SK-N-MC (cell line): Measurements from ENCODE around the gene HDAC4.

Experiments
- DNase-seq: peaks from one replicate; pipeline ENCODE4 v3.0.0-alpha.2; 2011; ENCODE audit warnings: low read depth, low spot score
- H3K27ac ChIP-seq: fragments of 200-600 bp; sonication (generic); 2 replicates; pipeline ENCODE4 v1.5.1; 2016; ENCODE audit warnings: mixed run types
- H3K36me3 ChIP-seq: fragments of 200-600 bp; sonication (generic); 2 replicates; pipeline ENCODE4 v1.6.1; 2017; ENCODE audit warnings: antibody characterized with exemption, low read length, mixed read lengths; ENCODE audit not compliant: insufficient read depth
- H3K4me3 ChIP-seq: fragments of 200-600 bp; sonication (generic); 2 replicates; pipeline ENCODE4 v1.5.1; 2016
- H3K9ac ChIP-seq: fragments of 200-600 bp; sonication (generic); 2 replicates; pipeline ENCODE4 v1.8.0; 2017; ENCODE audit warnings: mixed run types, mixed read lengths; ENCODE audit not compliant: insufficient read length
- H3K9me3 ChIP-seq: fragments of 200-600 bp; sonication (generic); 2 replicates; pipeline ENCODE4 v1.6.1; 2017; ENCODE audit warnings: low read depth, mild to moderate bottlenecking, antibody characterized with exemption, low read length, moderate library complexity, mixed read lengths
- EZH2 ChIP-seq: fragments of 200-600 bp; sonication (generic); IDR thresholded peaks from one replicate; pipeline ENCODE4 v1.6.1; 2017; ENCODE audit warnings: antibody characterized with exemption
- FOXP2 ChIP-seq: optimal IDR thresholded peaks from 2 replicates; pipeline ENCODE3; 2011; ENCODE audit warnings: mild to moderate bottlenecking, moderate library complexity; ENCODE audit not compliant: insufficient read depth; ENCODE audit errors: extremely low read length, control extremely low read depth
- POLR2AphosphoS5 ChIP-seq: IDR thresholded peaks from 2 replicates; pipeline ENCODE4 v1.6.1; 2012; ENCODE audit warnings: mild to moderate bottlenecking, low read depth, low read length, borderline replicate concordance

The HDAC4 gene

GRCh38 chr2:239290618-239291474, 110.0 kb downstream of the HDAC4 start:
- no peak overlapping the region for H3K27ac ChIP-seq
- H3K9ac ChIP-seq: no peak overlapping the region
- TF ChIP-seq EZH2 (no peak), FOXP2 (no peak), POLR2AphosphoS5 (no peak)
- no peak overlapping the region for H3K4me3 ChIP-seq
- no peak for DNase-seq
- H3K9me3 ChIP-seq: no peaks in the 10 kb centered on the region
- no peaks in the 10 kb centered on the region for H3K36me3 ChIP-seq

DNA sequence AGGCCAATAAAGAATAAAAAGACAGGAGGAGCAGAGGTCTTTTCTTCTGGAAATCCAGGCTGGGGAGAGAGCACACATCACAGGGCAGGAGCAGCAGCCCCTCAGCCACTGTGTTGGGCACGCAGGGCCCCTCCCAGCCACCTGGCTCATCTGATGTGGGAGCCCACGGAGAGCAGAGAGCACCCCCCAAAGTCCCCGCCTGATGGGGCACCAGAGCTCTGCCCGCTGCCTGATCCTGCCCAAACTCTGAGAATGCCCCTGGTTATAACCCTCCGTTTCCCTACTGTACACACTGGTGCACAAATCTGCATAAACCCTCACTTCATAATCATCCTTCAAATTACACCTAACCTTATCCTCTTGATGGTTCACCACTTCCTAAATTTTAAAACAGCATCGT, 111.3 kb downstream of the HDAC4 start:
- no peak overlapping the region for H3K9ac ChIP-seq
- TF ChIP-seq FOXP2 (no peak), POLR2AphosphoS5 (no peak), EZH2 (no peak)
- H3K27ac ChIP-seq: peak overlapping the region; percentile 11; the same call in 1 of the 2 replicates
- no peak overlapping the region for H3K4me3 ChIP-seq
- DNase-seq: no peak
- H3K9me3 ChIP-seq: no peaks in the 10 kb centered on the region
- H3K36me3 ChIP-seq: no peaks in the 10 kb centered on the region

- Histone ChIP-seq H3K9me3 (no peaks in the 10 kb centered on the region), H3K27ac (peak overlapping the region; percentile 11; the same call in 1 of the 2 replicates), H3K9ac (no peak overlapping the region), H3K36me3 (no peaks in the 10 kb centered on the region), H3K4me3 (no peak overlapping the region)
- DNase-seq: no peak
- TF ChIP-seq FOXP2 (no peak), EZH2 (no peak), POLR2AphosphoS5 (no peak)
These were observed 111.8 kb downstream of the HDAC4 start for GRCh38 chr2:239288951-239289511.

DNA sequence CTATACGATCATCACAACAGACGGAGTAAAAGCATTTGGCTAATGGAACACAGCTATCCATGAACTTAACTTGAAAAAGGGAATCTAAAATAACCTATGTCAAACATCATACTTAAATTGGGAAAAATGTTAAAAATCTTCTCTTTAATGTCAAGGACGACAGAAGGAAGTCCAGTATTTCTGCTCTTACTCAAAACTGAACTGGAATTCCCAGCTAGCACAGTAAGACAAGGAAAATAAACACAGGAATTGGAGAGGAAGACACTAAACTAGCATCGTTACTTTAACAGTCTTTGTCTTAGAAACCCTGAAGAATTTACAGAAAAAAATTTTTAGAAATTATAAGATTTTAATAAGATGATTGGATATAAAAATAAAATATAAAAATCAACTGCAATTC, 112.6 kb downstream of the HDAC4 start:
- TF ChIP-seq FOXP2 (no peak), EZH2 (no peak), POLR2AphosphoS5 (no peak)
- no peaks in the 10 kb centered on the region for H3K36me3 ChIP-seq

DNA sequence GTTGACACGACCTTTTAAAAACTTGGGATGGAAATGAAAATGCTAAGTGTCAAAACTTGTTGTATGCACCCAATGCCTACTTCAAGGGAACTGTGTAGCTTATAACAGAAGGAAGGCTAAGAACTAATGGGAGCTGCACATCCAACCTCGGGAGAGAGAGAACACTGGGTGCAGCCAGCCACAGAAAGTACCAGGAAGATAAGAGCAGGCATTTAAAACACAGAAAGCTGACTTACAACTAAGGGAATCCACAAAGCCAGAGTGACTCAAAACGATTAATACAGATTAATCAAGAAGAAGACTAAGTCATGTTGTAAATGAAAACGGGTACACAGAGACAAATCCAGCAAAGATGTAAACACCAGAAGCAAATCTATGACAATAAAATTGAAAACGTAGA, 113.4 kb downstream of the HDAC4 start:
- TF ChIP-seq EZH2 (no peak), POLR2AphosphoS5 (no peak), FOXP2 (no peak)
- no peak for DNase-seq
- H3K36me3 ChIP-seq: no peaks in the 10 kb centered on the region
- no peak overlapping the region for H3K27ac ChIP-seq
- no peaks in the 10 kb centered on the region for H3K9me3 ChIP-seq
- H3K9ac ChIP-seq: no peak overlapping the region
- no peak overlapping the region for H3K4me3 ChIP-seq

More for the DNA sequence above, 112.6 kb downstream of the HDAC4 start:
- Histone ChIP-seq H3K9ac (no peak overlapping the region), H3K9me3 (no peaks in the 10 kb centered on the region), H3K27ac (no peak overlapping the region), H3K4me3 (no peak overlapping the region)
- DNase-seq: no peak

DNA sequence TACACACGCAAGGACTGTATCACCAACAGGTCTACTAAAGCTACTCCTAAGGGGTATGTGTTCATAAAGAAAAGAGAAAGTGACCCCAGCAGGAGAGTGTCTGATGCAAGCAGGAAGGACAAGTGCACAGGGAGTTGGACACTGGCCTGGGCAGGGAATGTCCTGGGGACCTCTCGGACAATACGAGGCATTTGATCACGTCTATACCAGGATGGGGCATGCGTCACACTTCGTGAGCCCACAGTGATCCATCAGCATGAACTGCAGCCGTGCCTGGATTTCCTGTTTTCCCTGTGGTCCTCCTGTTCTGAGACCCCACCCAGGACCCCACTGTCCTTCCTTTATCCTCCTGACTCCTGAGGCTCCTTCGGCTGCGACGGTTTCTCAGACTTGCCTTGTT, 113.9 kb downstream of the HDAC4 start:
- H3K27ac ChIP-seq: no peak overlapping the region
- no peaks in the 10 kb centered on the region for H3K36me3 ChIP-seq
- H3K9me3 ChIP-seq: no peaks in the 10 kb centered on the region
- no peak for DNase-seq
- no peak overlapping the region for H3K9ac ChIP-seq
- no peak for TF ChIP-seq FOXP2
- no peak for TF ChIP-seq POLR2AphosphoS5
- no peak for TF ChIP-seq EZH2
- H3K4me3 ChIP-seq: no peak overlapping the region

- no peak overlapping the region for H3K9ac ChIP-seq
- no peaks in the 10 kb centered on the region for H3K9me3 ChIP-seq
- no peak overlapping the region for H3K4me3 ChIP-seq
- no peaks in the 10 kb centered on the region for H3K36me3 ChIP-seq
- TF ChIP-seq POLR2AphosphoS5: no peak
- TF ChIP-seq FOXP2: no peak
- TF ChIP-seq EZH2: no peak
- DNase-seq: no peak
- 0 out of 2 replicates have a peak overlapping the region, but pooled peaks have one; percentile 16 for H3K27ac ChIP-seq
These were observed 114.9 kb downstream of the HDAC4 start for GRCh38 chr2:239285932-239286230.

DNA sequence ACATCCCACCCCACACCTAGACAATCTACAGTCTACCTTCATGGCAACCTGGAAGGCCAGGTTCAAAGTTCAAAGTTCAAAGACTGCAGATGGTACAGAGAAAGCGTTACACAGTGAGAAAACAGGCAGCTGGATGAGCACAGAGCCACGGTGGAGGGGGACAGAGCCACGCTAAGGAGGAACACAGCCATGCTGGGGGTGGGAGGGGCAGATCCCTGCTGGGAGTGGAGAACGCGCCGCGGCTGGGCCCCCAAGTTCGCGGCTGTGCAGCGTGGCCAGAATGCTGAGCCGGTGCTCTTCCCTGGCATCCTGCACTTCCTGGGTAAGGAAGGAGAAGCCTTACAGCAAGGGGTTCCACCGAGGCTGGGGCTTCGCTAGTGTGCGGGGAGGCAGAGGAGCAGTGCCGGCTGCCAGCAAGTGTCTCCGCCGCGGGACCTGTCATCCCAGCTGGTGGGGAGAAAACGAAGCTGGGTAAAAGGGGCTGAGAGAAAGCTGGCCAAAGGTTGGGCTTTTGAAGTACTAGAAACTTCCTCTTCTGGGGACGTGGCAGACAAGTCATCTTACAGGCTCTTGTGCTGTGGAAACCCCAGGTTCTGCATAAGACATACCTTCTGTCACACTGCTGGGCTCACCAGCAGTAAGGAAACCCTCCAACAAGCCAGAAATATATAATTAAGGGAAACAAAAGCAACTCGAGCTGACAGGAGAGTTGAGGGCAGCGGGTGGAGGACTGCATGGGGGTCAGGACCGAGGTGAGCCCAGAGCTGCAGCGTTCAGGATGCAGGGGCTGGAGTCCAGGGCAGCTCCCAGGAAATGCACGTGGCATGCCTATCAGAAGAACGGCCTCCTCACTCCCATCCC, 115.5 kb downstream of the HDAC4 start:
- Histone ChIP-seq H3K9me3 (no peaks in the 10 kb centered on the region), H3K36me3 (no peaks in the 10 kb centered on the region), H3K27ac (no peak overlapping the region), H3K4me3 (no peak overlapping the region; the same call in 1 of the 2 replicates), H3K9ac (peak overlapping the region; percentile 0)
- DNase-seq: no peak
- no peak for TF ChIP-seq FOXP2
- TF ChIP-seq POLR2AphosphoS5: no peak
- TF ChIP-seq EZH2: no peak
